IMR-90 (cell line): Measurements from ENCODE around the gene AFF2. TPM values are rescaled to one million over a fixed set of nuclear protein-coding genes. Genes with fewer than 3 reads are reported as not detected.

Experiments used
- ATAC-seq: fragments of 200-7000 bp; cut with Tn5 transposase; 2 replicates; pipeline ENCODE4 v1.9.1; 2020; ENCODE audit warnings: low read depth, mild to moderate bottlenecking, moderate library complexity
- BruUV-seq: library from RNA; stranded (reverse); fragments of 400-500 nt; replicated peaks from 2 replicates; lab custom pipeline; 2021; lab: Mats Ljungman, UMichigan
- CTCF ChIA-PET: fragments of 300-600 bp; formaldehyde crosslinking; extraction: SDS; loops from one replicate; lab custom pipeline; 2021; ENCODE audit warnings: antibody characterized with exemption; lab: Yijun Ruan, JAX
- POLR2A ChIA-PET: fragments of 300-600 bp; sonication (Branson Sonifier 250); formaldehyde crosslinking; loops from one replicate; lab custom pipeline; 2022; ENCODE audit warnings: antibody characterized with exemption; ENCODE audit not compliant: unreplicated experiment; lab: Charles Lee
- DNase-seq: peaks from one replicate; pipeline ENCODE4 v3.0.0; 2013
- H2AFZ ChIP-seq: replicated peaks from 2 replicates; pipeline ENCODE3; 2013; ENCODE audit warnings: low read length, mild to moderate bottlenecking; ENCODE audit not compliant: poor library complexity
- H2AK5ac ChIP-seq: 2 replicates; pipeline ENCODE4 v1.6.1; 2013; ENCODE audit warnings: low read depth, low read length, inconsistent platforms
- H2AK9ac ChIP-seq: replicated peaks from 2 replicates; pipeline ENCODE3; 2013; ENCODE audit warnings: mild to moderate bottlenecking, low read depth, low read length, moderate library complexity; ENCODE audit not compliant: poor library complexity
- H2BK120ac ChIP-seq: 2 replicates; pipeline ENCODE4 v1.6.1; 2013; ENCODE audit warnings: low read depth, low read length, inconsistent platforms
- H2BK15ac ChIP-seq: 3 replicates; pipeline ENCODE4 v1.6.1; 2013; ENCODE audit warnings: low read depth, low read length, inconsistent platforms
- H2BK20ac ChIP-seq: 2 replicates; pipeline ENCODE4 v1.6.1; 2013; ENCODE audit warnings: low read depth, mild to moderate bottlenecking, inconsistent platforms, low read length, moderate library complexity
- H2BK5ac ChIP-seq: 2 replicates; pipeline ENCODE4 v1.6.1; 2013; ENCODE audit warnings: mild to moderate bottlenecking, low read depth, low read length, inconsistent platforms; ENCODE audit not compliant: poor library complexity, severe bottlenecking
- H3K14ac ChIP-seq: replicated peaks from 2 replicates; pipeline ENCODE4 v1.6.1; 2013; ENCODE audit warnings: low read depth, low read length, inconsistent platforms
- H3K18ac ChIP-seq: 2 replicates; pipeline ENCODE4 v1.6.1; 2013; ENCODE audit warnings: low read depth, low read length, control low read depth
- H3K23ac ChIP-seq: 2 replicates; pipeline ENCODE4 v1.6.1; 2013; ENCODE audit warnings: low read depth, low read length, inconsistent platforms
- H3K27ac ChIP-seq: 2 replicates; pipeline ENCODE4 v1.5.1; 2013; ENCODE audit warnings: mild to moderate bottlenecking, control low read depth, low read length; ENCODE audit not compliant: insufficient read depth
- H3K27me3 ChIP-seq: 2 replicates; pipeline ENCODE4 v1.6.1; 2013; ENCODE audit warnings: low read length; ENCODE audit not compliant: control insufficient read depth, insufficient read depth
- H3K36me3 ChIP-seq: 2 replicates; pipeline ENCODE4 v1.6.1; 2013; ENCODE audit warnings: low read length, mixed read lengths; ENCODE audit not compliant: control insufficient read depth, insufficient read depth
- H3K4ac ChIP-seq: 2 replicates; pipeline ENCODE4 v1.6.1; 2013; ENCODE audit warnings: low read depth, low read length, inconsistent platforms
- H3K4me1 ChIP-seq: 2 replicates; pipeline ENCODE4 v1.6.1; 2013; ENCODE audit warnings: low read length, mixed read lengths; ENCODE audit not compliant: control insufficient read depth, insufficient read depth
- H3K4me2 ChIP-seq: 2 replicates; pipeline ENCODE4 v1.6.1; 2013; ENCODE audit warnings: low read depth, mild to moderate bottlenecking, control low read depth, low read length, moderate library complexity
- H3K4me3 ChIP-seq: 2 replicates; pipeline ENCODE4 v1.5.1; 2013; ENCODE audit warnings: low read depth, mild to moderate bottlenecking, control low read depth, low read length, moderate library complexity; ENCODE audit not compliant: insufficient read depth
- H3K56ac ChIP-seq: 2 replicates; pipeline ENCODE4 v1.6.1; 2013; ENCODE audit warnings: low read length, inconsistent platforms; ENCODE audit not compliant: insufficient read depth; ENCODE audit errors: extremely low read depth
- H3K79me1 ChIP-seq, 2 experiments: 2 replicates each; pipeline ENCODE4 v1.6.1; 2013; ENCODE audit warnings: low read length in 2 of 2, inconsistent platforms in 1 of 2, low read depth in 1 of 2
- H3K9ac ChIP-seq: 2 replicates; pipeline ENCODE4 v1.6.1; 2013; ENCODE audit warnings: low read depth, low read length, control low read depth
- H3K9me1 ChIP-seq: 2 replicates; pipeline ENCODE4 v1.6.1; 2013; ENCODE audit warnings: low read length, inconsistent platforms; ENCODE audit not compliant: insufficient read depth
- H3K9me3 ChIP-seq: 2 replicates; pipeline ENCODE4 v1.6.1; 2013; ENCODE audit warnings: low read length; ENCODE audit not compliant: control insufficient read depth, insufficient read depth
- H4K20me1 ChIP-seq: 2 replicates; pipeline ENCODE4 v1.6.1; 2013; ENCODE audit warnings: low read length, inconsistent platforms; ENCODE audit not compliant: insufficient read depth
- H4K5ac ChIP-seq: 2 replicates; pipeline ENCODE4 v1.6.1; 2013; ENCODE audit warnings: mild to moderate bottlenecking, low read depth, low read length, control low read depth
- H4K8ac ChIP-seq, 2 experiments: 2 replicates each; pipeline ENCODE4 v1.6.1; 2013; ENCODE audit warnings: low read depth in 2 of 2, low read length in 2 of 2, control low read depth in 1 of 2, inconsistent platforms in 1 of 2
- H4K91ac ChIP-seq: 2 replicates; pipeline ENCODE4 v1.6.1; 2013; ENCODE audit warnings: low read depth, low read length, inconsistent platforms; ENCODE audit not compliant: insufficient read depth
- CHD1 ChIP-seq: IDR thresholded peaks from 2 replicates; pipeline ENCODE4 v1.6.1; 2012; ENCODE audit warnings: low read depth, low read length, improper control_type of control experiment
- FOS ChIP-seq: fragments of 150-350 bp; IDR thresholded peaks from 2 replicates; pipeline ENCODE4 v1.6.1; 2016; ENCODE audit warnings: low read depth, low read length
- MAZ ChIP-seq: IDR thresholded peaks from 2 replicates; pipeline ENCODE4 v1.6.1; 2012; ENCODE audit warnings: low read depth, mild to moderate bottlenecking, low read length, improper control_type of control experiment, moderate library complexity, borderline replicate concordance
- MXI1 ChIP-seq: IDR thresholded peaks from 2 replicates; pipeline ENCODE4 v1.6.1; 2012; ENCODE audit warnings: low read depth, mild to moderate bottlenecking, low read length, moderate library complexity, borderline replicate concordance
- POLR2A ChIP-seq: IDR thresholded peaks from 2 replicates; pipeline ENCODE4 v1.6.1; 2012; ENCODE audit warnings: mild to moderate bottlenecking, low read depth, low read length
- RFX5 ChIP-seq: IDR thresholded peaks from 2 replicates; pipeline ENCODE4 v1.8.0; 2012; ENCODE audit warnings: low read depth, mild to moderate bottlenecking, low read length, moderate library complexity
- dilution Hi-C: fragments of 300-500 bp; cut with HindIII; formaldehyde crosslinking; loops from one replicate; pipeline ENCODE4 v1.14.3; 2018; ENCODE audit warnings: low sequenced_read_pairs; ENCODE audit not compliant: unreplicated experiment
- in situ Hi-C: fragments of 300-500 bp; cut with MboI; formaldehyde crosslinking; loops from 3 replicates; pipeline ENCODE4 v1.14.3; 2019; ENCODE audit warnings: low sequenced_read_pairs, inconsistent platforms, mixed read lengths
- intact Hi-C: fragments of 100-400 bp; cut with micrococcal nuclease; formaldehyde crosslinking; loops from 2 replicates; pipeline ENCODE4 v1.10.0; 2022
- polyA plus RNA-seq, 3 experiments: library from polyadenylated mRNA; depleted of rRNA; stranded (reverse); fragments of >200 nt; gene quantifications; 2 replicates each; pipeline ENCODE4 v1.2.3, GENCODE V29; 2012; ENCODE audit warnings: low replicate concordance in 1 of 3
- total RNA-seq: library from RNA; depleted of rRNA; stranded (reverse); fragments of >200 nt; gene quantifications from 2 replicates; pipeline ENCODE4 v1.2.3, GENCODE V29; 2012

The AFF2 gene
- total and polyA plus RNA-seq, 2 of the 4 experiments (the other 2 are of a cell fraction): 0.15 to 0.72 TPM

- in situ Hi-C loops (no loop called here), dilution Hi-C loops (no loop called here), intact Hi-C loops (no loop called here)
- Histone ChIP-seq H3K56ac (no peak overlapping the region), H2AK9ac (no peak overlapping the region), H2BK20ac (no peak overlapping the region), H3K9ac (no peak overlapping the region), H2AFZ (no peak overlapping the region), H3K9me3 (no peaks in the 10 kb centered on the region), H4K20me1 (no peaks in the 10 kb centered on the region), H3K23ac (no peak overlapping the region), H3K79me1 (no peaks in the 10 kb centered on the region), H3K27ac (no peak overlapping the region), H3K4me1 (no peaks in the 10 kb centered on the region), H2BK5ac (no peak overlapping the region), H3K14ac (no peak overlapping the region), H3K27me3 (no peaks in the 10 kb centered on the region), H4K5ac (no peak overlapping the region), H4K8ac (no peak overlapping the region), H3K4ac (no peak overlapping the region), H2BK120ac (no peak overlapping the region), H2AK5ac (no peak overlapping the region), H3K4me2 (no peak overlapping the region), H3K9me1 (no peaks in the 10 kb centered on the region), H3K36me3 (no peaks in the 10 kb centered on the region), H3K4me3 (no peak overlapping the region), H3K18ac (no peak overlapping the region), H2BK15ac (no peak overlapping the region), H4K91ac (no peak overlapping the region)
- CTCF ChIA-PET: no interaction called here
- no peak for TF ChIP-seq CHD1
- TF ChIP-seq RFX5: no peak
- TF ChIP-seq MAZ: no peak
- no peak for TF ChIP-seq MXI1
- TF ChIP-seq POLR2A: no peak
- no peak for TF ChIP-seq FOS
- DNase-seq (no peak), ATAC-seq (no peak)
- POLR2A ChIA-PET: no interaction called here
- no TSS peak for BruUV-seq
Observed at GRCh38 chrX:148771440-148771839, 271.0 kb downstream of the AFF2 start.
